ENCODE results near the gene UHRF2. TPM values are rescaled to one million over a fixed set of nuclear protein-coding genes. Genes with fewer than 3 reads are reported as not detected.

The UHRF2 gene
- total RNA-seq, 6 experiments from 2014 or later, result 23.3 to 34.9 (median 26.2) TPM

DNA sequence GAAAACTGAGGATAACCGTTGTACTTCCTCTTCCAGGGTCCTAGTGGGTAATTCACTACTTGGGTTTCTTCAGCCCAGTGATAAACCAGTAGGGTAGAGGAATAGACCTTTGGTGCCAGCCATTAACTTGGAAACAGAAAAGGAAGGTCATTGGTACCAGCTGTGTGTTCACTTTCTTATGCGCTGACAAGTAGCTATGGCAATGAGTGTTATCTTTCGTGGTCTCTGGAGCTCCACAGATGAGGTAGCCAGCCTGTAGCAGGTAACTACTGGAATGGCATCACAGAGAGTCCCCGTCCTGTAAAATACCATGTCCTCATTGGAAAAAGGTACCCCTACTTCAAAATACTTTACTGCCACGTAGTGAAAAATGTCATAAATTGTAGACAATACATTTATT lies 2.3 kb downstream of the UHRF2 start:
- TF ChIP-seq, protein P1, sequence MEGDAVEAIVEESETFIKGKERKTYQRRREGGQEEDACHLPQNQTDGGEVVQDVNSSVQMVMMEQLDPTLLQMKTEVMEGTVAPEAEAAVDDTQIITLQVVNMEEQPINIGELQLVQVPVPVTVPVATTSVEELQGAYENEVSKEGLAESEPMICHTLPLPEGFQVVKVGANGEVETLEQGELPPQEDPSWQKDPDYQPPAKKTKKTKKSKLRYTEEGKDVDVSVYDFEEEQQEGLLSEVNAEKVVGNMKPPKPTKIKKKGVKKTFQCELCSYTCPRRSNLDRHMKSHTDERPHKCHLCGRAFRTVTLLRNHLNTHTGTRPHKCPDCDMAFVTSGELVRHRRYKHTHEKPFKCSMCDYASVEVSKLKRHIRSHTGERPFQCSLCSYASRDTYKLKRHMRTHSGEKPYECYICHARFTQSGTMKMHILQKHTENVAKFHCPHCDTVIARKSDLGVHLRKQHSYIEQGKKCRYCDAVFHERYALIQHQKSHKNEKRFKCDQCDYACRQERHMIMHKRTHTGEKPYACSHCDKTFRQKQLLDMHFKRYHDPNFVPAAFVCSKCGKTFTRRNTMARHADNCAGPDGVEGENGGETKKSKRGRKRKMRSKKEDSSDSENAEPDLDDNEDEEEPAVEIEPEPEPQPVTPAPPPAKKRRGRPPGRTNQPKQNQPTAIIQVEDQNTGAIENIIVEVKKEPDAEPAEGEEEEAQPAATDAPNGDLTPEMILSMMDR (IDR thresholded peaks at IDR 0.05), result no peak
- Mint-ChIP-seq H3K27ac (peak overlapping the region; percentile 66; the same call in 1 of the 2 replicates), H3K27me3 (ENCODE audit: insufficient read depth) (peaks cover 2% of the 10 kb centered on the region), H3K4me3 (peak overlapping the region; percentile 90), H3K9me3 (no peaks in the 10 kb centered on the region), H3K36me3 (ENCODE audit: low read depth) (peaks cover 14% of the 10 kb centered on the region; the same call in 1 of the 2 replicates), H3K4me1 (ENCODE audit: low read depth) (peaks cover 47% of the 10 kb centered on the region)
- no peak for DNase-seq

DNA sequence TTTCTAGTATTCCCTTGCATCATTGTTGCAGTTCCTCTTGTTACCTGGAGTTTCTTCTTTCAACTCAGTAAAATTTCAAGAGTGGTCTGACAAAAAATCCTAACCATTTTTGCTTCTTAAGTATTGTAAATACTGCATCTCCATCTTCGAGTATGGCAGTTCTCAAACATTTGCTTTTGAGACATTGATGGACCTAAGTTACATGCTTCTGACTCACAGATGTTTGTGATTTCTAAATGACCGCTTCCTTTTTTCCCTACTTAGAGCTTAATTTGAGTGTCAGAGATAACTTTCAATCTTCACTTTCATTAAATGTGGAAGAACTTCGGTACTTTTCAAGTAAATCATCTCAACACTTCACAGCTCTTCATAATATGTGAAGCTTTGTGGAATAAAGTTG lies 4.2 kb downstream of the UHRF2 start:
- H3K9me3 Mint-ChIP-seq, result no peaks in the 10 kb centered on the region
- DNase-seq, result no peak
- TF ChIP-seq, protein P1 (IDR thresholded peaks at IDR 0.05), result no peak
- H3K4me3 Mint-ChIP-seq, result peak overlapping the region; percentile 74
- H3K27me3 Mint-ChIP-seq (ENCODE audit: insufficient read depth), result no peaks in the 10 kb centered on the region; the same call in 1 of the 2 replicates
- H3K36me3 Mint-ChIP-seq (ENCODE audit: low read depth), result peaks cover 16% of the 10 kb centered on the region; the same call in 1 of the 2 replicates
- H3K27ac Mint-ChIP-seq, result peak overlapping the region; percentile 57
- H3K4me1 Mint-ChIP-seq (ENCODE audit: low read depth), result peaks cover 47% of the 10 kb centered on the region

DNA sequence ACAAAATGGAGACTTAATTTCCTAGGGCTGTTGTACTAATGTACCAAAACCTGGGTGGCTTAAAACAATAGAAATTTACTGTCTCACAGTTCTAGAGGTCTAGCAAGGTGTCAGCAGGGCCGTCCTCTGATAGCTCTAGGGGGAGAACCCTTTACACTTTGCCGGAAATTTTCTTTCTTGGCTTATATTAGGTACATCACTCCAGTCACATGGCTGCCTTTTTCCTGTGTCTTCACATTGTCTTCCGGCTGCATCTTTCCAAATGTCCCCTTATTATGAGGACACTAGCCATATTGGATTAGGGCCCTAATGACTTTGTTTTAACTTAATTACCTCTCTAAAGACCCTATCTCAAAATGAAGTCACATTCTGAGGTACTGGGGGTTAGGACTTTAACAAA lies 5.8 kb downstream of the UHRF2 start:
- Mint-ChIP-seq H3K4me1 (ENCODE audit: low read depth) (peaks cover 47% of the 10 kb centered on the region), H3K36me3 (ENCODE audit: low read depth) (peaks cover 18% of the 10 kb centered on the region; the same call in 1 of the 2 replicates)
- TF ChIP-seq, protein P1 (IDR thresholded peaks at IDR 0.05), result no peak

DNA sequence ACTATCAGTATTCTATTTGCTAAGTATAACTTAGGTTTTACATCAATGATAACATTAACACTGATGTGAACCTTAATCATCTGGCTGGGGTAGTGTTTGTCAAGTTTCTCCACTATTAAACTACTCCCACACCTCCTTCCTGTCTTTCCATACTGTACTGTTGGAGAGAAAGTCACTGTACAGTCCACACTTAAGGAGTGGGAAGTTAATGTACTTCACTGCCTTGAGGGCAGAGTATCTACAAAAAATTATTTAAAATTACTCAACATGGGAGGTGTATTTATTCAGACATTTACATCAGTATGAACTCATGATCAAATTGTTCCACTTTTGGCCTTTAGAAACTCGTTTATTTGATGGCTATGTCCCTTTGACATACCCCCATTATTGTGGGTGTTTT lies 11.9 kb downstream of the UHRF2 start:
- no peak overlapping the region for H3K4me3 Mint-ChIP-seq
- H3K27ac Mint-ChIP-seq, result peak overlapping the region; percentile 45; the same call in 1 of the 2 replicates
- H3K36me3 Mint-ChIP-seq (ENCODE audit: low read depth), result peaks cover 12% of the 10 kb centered on the region; the same call in 1 of the 2 replicates
- no peak for DNase-seq
- H3K9me3 Mint-ChIP-seq, result no peaks in the 10 kb centered on the region
- TF ChIP-seq, protein P1 (IDR thresholded peaks at IDR 0.05), result no peak
- no peaks in the 10 kb centered on the region; the same call in 1 of the 2 replicates for H3K27me3 Mint-ChIP-seq (ENCODE audit: insufficient read depth)
- peaks cover 30% of the 10 kb centered on the region for H3K4me1 Mint-ChIP-seq (ENCODE audit: low read depth)

More for the DNA sequence above, 5.8 kb downstream of the UHRF2 start:
- no peak overlapping the region for H3K4me3 Mint-ChIP-seq
- H3K27ac Mint-ChIP-seq, result no peak overlapping the region
- no peaks in the 10 kb centered on the region; the same call in 1 of the 2 replicates for H3K27me3 Mint-ChIP-seq (ENCODE audit: insufficient read depth)
- DNase-seq, result no peak
- H3K9me3 Mint-ChIP-seq, result no peaks in the 10 kb centered on the region

DNA sequence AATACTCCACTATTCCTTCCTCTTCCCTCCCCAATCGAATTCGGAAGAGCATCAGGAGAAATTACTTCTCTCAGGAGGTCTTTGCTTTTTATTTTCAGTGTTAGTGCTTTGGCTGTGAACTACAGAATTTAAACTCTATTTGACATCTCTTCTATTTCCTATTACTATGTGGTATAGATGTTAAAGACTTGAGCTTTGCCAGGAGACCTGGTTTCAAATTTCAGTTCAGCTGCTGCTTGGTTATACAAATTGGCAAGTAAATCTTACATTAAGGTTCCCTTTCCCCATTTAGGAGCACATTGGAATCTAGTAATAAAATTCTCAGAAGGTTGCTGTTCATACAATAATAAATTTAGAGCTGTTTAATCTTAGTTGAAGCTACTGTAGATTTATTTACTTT lies 13.1 kb downstream of the UHRF2 start:
- peaks cover 12% of the 10 kb centered on the region; the same call in 1 of the 2 replicates for H3K36me3 Mint-ChIP-seq (ENCODE audit: low read depth)
- H3K4me3 Mint-ChIP-seq, result no peak overlapping the region
- peak overlapping the region; percentile 53 for H3K27ac Mint-ChIP-seq
- H3K27me3 Mint-ChIP-seq (ENCODE audit: insufficient read depth), result peaks cover 2% of the 10 kb centered on the region; the same call in 1 of the 2 replicates
- H3K4me1 Mint-ChIP-seq (ENCODE audit: low read depth), result peaks cover 40% of the 10 kb centered on the region
- TF ChIP-seq, protein P1 (IDR thresholded peaks at IDR 0.05), result no peak
- DNase-seq, result no peak
- H3K9me3 Mint-ChIP-seq, result no peaks in the 10 kb centered on the region
